Stimulated activated naive B cell treated with anti-CD40 and anti-IgM and Interleukin-4, amounts not matched to agents 10 μg/mL and 1 μg/mL and 100 μg/mL, for 72 hours (primary cell): ENCODE data around the gene KRT9.
"Not testable (repeated sequence)": the region's sequence is repeated elsewhere in the genome, so short reads cannot be mapped to it uniquely, and the experiment has no call there.

Experiments
- ATAC-seq, 2 donors: fragments of 150-1000 bp; cut with Tn5 transposase; replicated peaks; 2 replicates each; pipeline ENCODE4 v1.10.0; 2021; ENCODE audit warnings: moderate library complexity in 1 of 2
- DNase-seq: peaks from one replicate; pipeline ENCODE4 v3.0.0; 2021
- H3K27ac Mint-ChIP-seq: one replicate; pipeline ENCODE4 v1.8.0; 2022; ENCODE audit warnings: mild to moderate bottlenecking, mixed read lengths
- H3K27me3 Mint-ChIP-seq, 2 donors: one replicate each; pipeline ENCODE4 v1.8.0; 2022; ENCODE audit warnings: mixed read lengths in 2 of 2
- H3K36me3 Mint-ChIP-seq, 2 donors: one replicate each; pipeline ENCODE4 v1.8.0; 2022; ENCODE audit warnings: mixed read lengths in 2 of 2, mild to moderate bottlenecking in 1 of 2
- H3K4me1 Mint-ChIP-seq, 2 donors: one replicate each; pipeline ENCODE4 v1.8.0; 2022; ENCODE audit warnings: mixed read lengths in 2 of 2, mild to moderate bottlenecking in 1 of 2
- H3K4me3 Mint-ChIP-seq, 2 donors: one replicate each; pipeline ENCODE4 v1.8.0; 2022; ENCODE audit warnings: mild to moderate bottlenecking in 2 of 2, mixed read lengths in 2 of 2, moderate library complexity in 1 of 2
- H3K9me3 Mint-ChIP-seq, 2 donors: one replicate each; pipeline ENCODE4 v1.8.0; 2022; ENCODE audit warnings: mixed read lengths in 2 of 2, mild to moderate bottlenecking in 1 of 2

KRT9 gene

DNA sequence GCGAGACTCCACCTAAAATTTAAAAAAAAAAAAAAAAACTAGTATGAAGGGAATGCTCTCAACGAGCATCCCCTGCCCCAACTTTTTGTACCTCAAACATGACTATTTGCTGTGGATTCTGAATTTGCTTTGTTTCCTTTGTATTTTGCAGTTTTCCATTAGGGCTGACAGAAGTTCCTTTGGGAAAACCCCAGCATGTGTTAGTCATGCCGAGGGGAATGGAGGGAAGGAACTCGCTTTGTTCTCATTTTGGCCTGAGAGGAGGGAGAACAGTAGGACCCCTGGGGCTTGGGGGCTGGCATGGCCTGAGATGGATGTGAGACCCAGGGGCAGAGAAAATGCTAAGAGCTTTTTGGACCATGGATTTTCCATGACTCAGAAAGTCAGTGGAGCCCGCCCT is 20.5 kb downstream of the KRT9 start:
- peaks cover 62 to 64% of the 10 kb centered on the region in 2 donors for H3K27me3 Mint-ChIP-seq
- ATAC-seq: no peak
- no peak for DNase-seq
- H3K4me3 Mint-ChIP-seq: no peak overlapping the region
- peaks cover 6 to 9% of the 10 kb centered on the region in 2 donors for H3K36me3 Mint-ChIP-seq
- H3K4me1 Mint-ChIP-seq: peaks cover 20 to 24% of the 10 kb centered on the region in 2 donors
- H3K9me3 Mint-ChIP-seq: peaks cover 9 to 10% of the 10 kb centered on the region in 2 donors
- H3K27ac Mint-ChIP-seq: no peak overlapping the region

DNA sequence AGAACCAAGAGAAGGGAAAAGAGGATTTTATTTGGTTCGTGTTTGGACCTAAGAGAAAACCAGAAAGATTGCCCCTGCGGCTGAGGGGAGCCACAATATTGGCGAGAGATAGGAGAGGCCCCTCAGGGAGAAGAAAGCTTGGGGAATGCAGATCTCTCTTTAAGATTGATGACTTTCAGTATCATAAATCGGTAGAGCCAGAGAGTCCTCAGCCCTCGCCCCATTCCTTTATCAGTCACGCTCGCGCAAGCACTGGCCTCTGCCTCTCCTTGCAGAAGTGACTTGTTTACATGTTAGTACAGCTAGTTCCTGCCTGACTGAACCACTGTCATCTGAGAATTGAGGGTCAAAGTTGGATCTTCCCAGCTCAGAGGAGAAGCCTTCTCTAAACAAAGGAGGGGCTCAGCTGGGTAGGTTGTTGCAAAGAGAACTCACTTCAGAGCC is 22.2 kb downstream of the KRT9 start:
- H3K27me3 Mint-ChIP-seq: peaks cover 55 to 68% of the 10 kb centered on the region in 2 donors
- H3K4me3 Mint-ChIP-seq: no peak overlapping the region
- DNase-seq: no peak
- H3K27ac Mint-ChIP-seq: no peak overlapping the region
- H3K9me3 Mint-ChIP-seq: peaks cover 10 to 11% of the 10 kb centered on the region in 2 donors
- peaks cover 20 to 24% of the 10 kb centered on the region in 2 donors for H3K4me1 Mint-ChIP-seq
- H3K36me3 Mint-ChIP-seq: peaks cover 6 to 10% of the 10 kb centered on the region in 2 donors
- no peak for ATAC-seq

DNA sequence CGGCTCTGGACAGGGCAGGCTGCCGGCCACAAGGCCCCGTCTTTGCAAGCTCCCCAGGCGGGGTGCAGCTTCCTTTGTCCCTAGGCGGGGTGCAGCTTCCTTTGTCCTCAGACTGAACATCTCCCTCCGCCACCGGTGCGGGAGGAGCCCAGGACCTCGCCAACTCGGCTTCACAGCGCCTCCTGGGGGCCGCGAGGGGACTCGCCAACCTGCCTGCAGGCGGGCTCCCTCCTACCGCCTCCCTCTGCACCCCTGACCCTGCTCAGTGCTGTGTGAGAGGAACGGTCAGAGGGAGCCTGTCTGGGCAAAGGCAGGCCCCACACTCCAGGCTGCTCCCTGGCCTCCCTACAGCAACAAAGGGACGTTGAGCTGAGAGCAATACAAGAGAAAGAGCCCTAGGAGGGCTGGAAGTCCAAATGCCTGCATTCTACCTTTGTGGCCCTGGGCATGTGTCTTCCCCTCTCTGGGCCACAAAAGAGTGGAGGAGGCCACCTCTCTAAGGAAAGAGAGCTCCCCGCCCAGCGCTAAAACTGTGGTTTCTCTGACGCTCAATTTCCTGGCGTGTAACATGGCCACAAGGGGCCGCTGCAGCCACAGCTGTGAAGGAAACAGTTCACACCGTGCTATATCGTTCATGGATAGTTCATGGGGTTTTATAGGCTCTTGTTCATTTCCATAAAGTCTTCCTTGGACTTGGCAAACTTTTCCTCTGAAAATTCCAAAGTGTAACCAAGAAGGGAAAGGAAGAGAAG is 22.8 kb downstream of the KRT9 start:
- H3K27ac Mint-ChIP-seq: no peak overlapping the region
- H3K4me3 Mint-ChIP-seq: peak overlapping the region; percentile 68 to 73
- H3K36me3 Mint-ChIP-seq: peaks cover 6 to 10% of the 10 kb centered on the region in 2 donors
- peaks cover 10 to 11% of the 10 kb centered on the region in 2 donors for H3K9me3 Mint-ChIP-seq
- ATAC-seq (peak; percentile 89 to 91), DNase-seq (peak; percentile 72)
- peaks cover 49 to 62% of the 10 kb centered on the region in 2 donors for H3K27me3 Mint-ChIP-seq
- peaks cover 20 to 24% of the 10 kb centered on the region in 2 donors for H3K4me1 Mint-ChIP-seq

DNA sequence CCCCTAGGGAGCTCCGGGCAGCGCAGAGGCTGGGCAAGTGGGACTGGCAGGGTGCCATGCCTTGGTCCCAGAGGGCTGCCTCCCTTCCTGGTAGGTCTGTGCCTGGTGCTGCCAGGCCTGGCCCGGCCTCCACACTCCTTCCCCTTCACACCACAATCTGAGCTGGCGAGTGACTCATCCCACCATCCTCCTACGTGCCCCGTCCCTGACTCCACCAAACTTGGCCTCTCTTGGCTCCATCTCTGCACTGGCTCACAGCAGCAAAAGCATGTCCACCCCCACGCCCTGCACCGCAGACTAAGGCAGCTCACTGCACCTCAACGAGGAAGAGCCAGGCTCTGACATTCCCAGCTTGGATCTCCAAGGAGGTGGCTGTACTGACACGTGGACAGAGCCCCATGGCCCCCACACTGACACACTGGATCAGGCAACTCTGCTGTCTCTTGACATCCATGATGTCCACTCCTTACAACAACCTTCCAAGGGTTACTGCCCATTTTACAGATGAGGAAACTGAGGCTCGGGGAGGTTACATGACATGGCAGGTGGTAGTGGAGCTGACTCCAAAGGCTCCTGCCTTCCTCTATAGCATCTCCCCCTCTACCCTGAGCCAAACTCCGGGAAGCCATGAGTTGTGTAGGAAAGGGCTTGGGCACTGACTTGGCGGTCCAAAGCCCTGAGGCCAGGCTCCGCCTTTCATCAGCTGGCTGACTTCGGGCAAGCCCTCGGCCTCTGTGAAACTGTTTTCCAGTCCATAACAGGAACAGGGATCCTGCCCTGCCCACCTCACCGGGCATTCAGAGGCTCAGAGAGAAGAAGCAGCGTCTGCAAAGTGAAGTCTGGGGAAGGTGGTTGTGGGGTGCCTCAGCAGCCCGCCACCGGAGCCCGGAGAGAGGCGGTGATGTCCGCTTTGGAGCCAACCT is 23.7 kb downstream of the KRT9 start:
- peaks cover 41 to 54% of the 10 kb centered on the region in 2 donors for H3K27me3 Mint-ChIP-seq

DNA sequence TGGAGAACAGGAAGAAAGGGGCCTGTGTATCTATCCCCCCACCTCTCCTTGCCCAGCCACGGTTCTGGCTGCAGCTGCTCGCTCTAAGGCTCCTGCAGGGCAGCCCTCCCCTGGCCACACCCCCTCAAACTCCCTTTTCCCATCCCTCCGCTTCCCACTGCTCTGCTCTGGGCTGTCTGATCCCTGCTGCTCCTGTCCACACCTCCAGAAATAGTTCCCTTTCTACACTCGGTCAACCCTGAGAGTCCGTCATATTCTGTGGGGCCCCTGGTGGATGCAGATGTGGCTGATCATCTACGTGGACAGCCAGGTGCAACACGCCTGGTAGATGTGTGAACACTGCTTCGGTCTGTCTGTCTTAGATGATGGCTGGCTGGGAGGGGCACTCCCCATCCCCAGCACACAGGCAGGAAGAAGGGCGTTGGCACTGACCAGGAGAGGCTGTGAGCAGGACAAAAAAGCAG is 24.4 kb downstream of the KRT9 start:
- Mint-ChIP-seq H3K9me3 (peaks cover 10 to 11% of the 10 kb centered on the region in 2 donors), H3K36me3 (peaks cover 6 to 10% of the 10 kb centered on the region in 2 donors), H3K4me1 (peaks cover 20 to 24% of the 10 kb centered on the region in 2 donors), H3K27ac (no peak overlapping the region), H3K27me3 (peaks cover 33 to 46% of the 10 kb centered on the region in 2 donors), H3K4me3 (peak overlapping the region in 1 of 2 donors; percentile 6)
- ATAC-seq: peak in 1 of 2 donors; percentile 3
- DNase-seq: no peak

More for the DNA sequence above, 23.7 kb downstream of the KRT9 start:
- Mint-ChIP-seq H3K36me3 (peaks cover 6 to 10% of the 10 kb centered on the region in 2 donors), H3K4me1 (peaks cover 20 to 24% of the 10 kb centered on the region in 2 donors), H3K4me3 (peak overlapping the region; percentile 55 to 68), H3K9me3 (peaks cover 10 to 11% of the 10 kb centered on the region in 2 donors), H3K27ac (no peak overlapping the region)
- ATAC-seq: peak; percentile 70 to 80
- peak; percentile 53 for DNase-seq

DNA sequence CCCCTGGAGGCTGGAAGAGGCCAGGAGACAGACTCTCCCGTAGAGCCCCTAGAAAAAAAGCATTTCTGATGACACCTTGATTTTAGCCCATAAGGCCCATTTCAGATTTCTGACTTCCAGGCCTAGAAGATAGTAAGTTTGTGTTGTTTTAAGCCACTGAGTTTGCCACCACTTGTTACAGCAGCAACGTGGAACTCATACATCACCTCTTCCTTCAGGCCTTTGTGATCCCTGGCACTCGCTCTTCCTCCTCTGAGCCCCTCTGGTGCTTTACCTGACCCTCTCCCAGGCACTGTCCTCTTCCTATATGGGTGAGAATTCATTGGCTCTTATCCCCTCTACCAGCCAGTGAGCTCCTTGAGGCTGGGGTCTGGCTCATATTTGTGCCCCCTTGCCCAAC is 25.0 kb downstream of the KRT9 start:
- Mint-ChIP-seq H3K27ac (no peak overlapping the region), H3K4me3 (no peak overlapping the region), H3K27me3 (peaks cover 30 to 44% of the 10 kb centered on the region in 2 donors), H3K9me3 (peaks cover 10 to 11% of the 10 kb centered on the region in 2 donors), H3K4me1 (peaks cover 20 to 24% of the 10 kb centered on the region in 2 donors), H3K36me3 (peaks cover 6 to 10% of the 10 kb centered on the region in 2 donors)
- no peak for DNase-seq
- no peak for ATAC-seq

DNA sequence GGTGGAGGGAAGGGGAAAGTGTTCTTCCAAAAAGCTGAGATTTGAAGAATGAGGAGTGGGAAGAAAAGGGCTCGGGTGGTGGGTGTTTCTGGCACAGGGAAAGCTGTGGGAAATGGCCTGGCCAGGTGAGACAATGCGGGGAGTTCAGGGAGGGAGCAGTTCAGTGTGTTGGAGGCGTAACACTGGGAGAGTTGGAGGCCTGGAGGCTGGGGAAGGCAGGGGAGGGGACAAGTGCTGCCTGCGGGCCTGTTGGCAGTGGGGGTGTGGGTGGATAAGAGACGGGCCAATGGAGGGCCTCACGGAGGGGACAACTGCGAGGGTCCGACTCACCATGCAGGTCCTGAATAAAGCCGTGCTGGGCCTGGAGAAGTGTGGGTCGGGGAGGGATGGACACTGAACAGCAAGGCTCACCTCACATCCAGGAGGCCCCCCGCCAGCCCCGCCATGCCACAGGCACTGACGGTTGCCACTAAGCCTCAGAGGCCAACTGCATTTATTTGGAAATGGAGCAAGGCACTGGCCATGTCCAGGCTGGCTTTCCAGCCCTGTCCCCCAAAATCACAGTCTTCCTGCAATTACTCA is 25.9 kb downstream of the KRT9 start:
- H3K4me3 Mint-ChIP-seq: no peak overlapping the region
- peaks cover 20 to 24% of the 10 kb centered on the region in 2 donors for H3K4me1 Mint-ChIP-seq
- peaks cover 10 to 11% of the 10 kb centered on the region in 2 donors for H3K9me3 Mint-ChIP-seq
- peaks cover 6 to 10% of the 10 kb centered on the region in 2 donors for H3K36me3 Mint-ChIP-seq
- H3K27ac Mint-ChIP-seq: no peak overlapping the region
- DNase-seq (no peak), ATAC-seq (no peak)
- peaks cover 28 to 44% of the 10 kb centered on the region in 2 donors for H3K27me3 Mint-ChIP-seq

DNA sequence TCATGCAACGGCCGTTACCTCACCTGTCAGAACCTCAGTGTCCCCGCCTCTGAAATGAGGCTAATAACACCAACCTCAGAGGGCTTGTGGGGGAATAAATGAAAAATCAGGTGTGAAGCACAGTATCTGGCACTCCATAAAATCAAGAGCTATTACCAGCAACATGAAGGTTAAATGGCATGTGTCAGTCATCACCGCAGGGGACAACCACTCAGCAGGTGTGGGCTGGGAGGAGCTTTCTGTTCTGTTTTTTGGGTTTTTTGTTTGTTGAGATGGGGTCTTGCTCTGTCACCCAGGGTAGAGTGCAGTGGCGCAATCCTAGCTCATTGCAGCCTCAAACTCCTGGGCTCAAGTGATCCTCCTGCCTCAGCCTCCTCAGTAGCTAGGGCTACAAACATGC is 26.9 kb downstream of the KRT9 start:
- no peak for ATAC-seq
- DNase-seq: no peak
- peaks cover 28 to 44% of the 10 kb centered on the region in 2 donors for H3K27me3 Mint-ChIP-seq
- peaks cover 20 to 24% of the 10 kb centered on the region in 2 donors for H3K4me1 Mint-ChIP-seq
- no peak overlapping the region for H3K4me3 Mint-ChIP-seq
- peaks cover 10 to 11% of the 10 kb centered on the region in 2 donors for H3K9me3 Mint-ChIP-seq
- no peak overlapping the region for H3K27ac Mint-ChIP-seq
- peaks cover 6 to 10% of the 10 kb centered on the region in 2 donors for H3K36me3 Mint-ChIP-seq

DNA sequence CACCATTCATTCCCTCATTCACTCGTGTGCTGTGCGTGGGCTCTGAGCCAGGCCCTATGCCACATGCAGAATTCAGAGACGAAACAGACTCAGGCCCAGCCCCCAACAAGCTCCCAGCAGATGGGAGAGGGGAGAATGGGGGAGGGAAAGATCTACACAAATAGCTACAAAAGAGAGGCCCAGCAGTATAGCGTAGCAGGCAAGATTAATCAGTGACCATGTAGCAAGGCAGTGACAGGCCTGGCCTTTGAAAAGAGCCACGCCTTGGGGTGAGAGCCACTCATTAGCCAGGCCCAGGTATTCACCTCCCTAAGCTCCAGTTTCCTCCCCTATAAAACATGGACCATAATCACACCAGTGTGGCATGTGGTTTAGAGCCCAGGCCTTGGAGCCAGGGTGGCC is 27.4 kb downstream of the KRT9 start:
- peaks cover 19 to 23% of the 10 kb centered on the region in 2 donors for H3K4me1 Mint-ChIP-seq
- H3K9me3 Mint-ChIP-seq: peaks cover 10 to 11% of the 10 kb centered on the region in 2 donors
- peaks cover 6 to 10% of the 10 kb centered on the region in 2 donors for H3K36me3 Mint-ChIP-seq
- H3K27me3 Mint-ChIP-seq: peaks cover 28 to 42% of the 10 kb centered on the region in 2 donors
- ATAC-seq (no peak), DNase-seq (no peak)
- H3K27ac Mint-ChIP-seq: no peak overlapping the region
- no peak overlapping the region for H3K4me3 Mint-ChIP-seq

DNA sequence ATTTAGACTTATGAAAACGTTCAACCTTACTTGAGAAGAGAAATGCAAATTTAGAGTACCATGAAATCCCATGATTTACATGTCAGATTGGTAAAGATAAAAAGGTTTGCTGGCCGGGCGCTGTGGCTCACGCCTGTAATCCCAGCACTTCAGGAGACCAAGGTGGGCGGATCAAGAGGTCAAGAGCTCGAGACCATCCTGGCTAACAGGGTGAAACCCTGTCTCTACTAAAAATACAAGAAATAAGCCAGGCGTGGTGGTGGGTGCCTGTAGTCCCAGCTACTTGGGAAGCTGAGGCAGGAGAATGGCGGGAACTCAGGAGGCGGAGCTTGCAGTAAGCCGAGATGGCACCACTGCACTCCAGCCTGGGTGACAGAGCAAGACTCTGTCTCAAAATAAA is 29.1 kb downstream of the KRT9 start:
- Mint-ChIP-seq H3K9me3 (peaks cover 10 to 11% of the 10 kb centered on the region in 2 donors), H3K36me3 (peaks cover 6 to 10% of the 10 kb centered on the region in 2 donors), H3K27me3 (peaks cover 27 to 37% of the 10 kb centered on the region in 2 donors)
- DNase-seq, H3K4me1 Mint-ChIP-seq, H3K27ac Mint-ChIP-seq, ATAC-seq, H3K4me3 Mint-ChIP-seq: not testable (repeated sequence)

DNA sequence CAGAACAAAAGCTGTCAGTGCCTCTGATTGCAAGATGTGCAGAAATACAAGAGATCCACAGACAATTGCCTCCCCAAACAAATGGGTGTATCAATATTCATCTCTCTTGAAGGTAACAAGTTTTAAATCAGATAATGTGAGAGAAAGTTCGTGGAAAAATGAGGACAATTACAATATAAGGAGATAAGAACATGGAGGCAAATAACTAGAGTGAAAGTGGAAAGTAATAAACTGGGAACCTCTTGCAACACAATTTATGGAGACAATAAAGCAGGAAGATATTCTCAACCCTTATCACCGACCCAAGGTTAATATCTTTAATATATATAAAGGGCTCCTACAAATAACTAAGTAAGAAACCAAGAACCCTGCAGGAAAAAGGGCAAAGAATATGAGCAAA is 29.5 kb downstream of the KRT9 start:
- H3K9me3 Mint-ChIP-seq: peaks cover 8 to 9% of the 10 kb centered on the region in 2 donors

DNA sequence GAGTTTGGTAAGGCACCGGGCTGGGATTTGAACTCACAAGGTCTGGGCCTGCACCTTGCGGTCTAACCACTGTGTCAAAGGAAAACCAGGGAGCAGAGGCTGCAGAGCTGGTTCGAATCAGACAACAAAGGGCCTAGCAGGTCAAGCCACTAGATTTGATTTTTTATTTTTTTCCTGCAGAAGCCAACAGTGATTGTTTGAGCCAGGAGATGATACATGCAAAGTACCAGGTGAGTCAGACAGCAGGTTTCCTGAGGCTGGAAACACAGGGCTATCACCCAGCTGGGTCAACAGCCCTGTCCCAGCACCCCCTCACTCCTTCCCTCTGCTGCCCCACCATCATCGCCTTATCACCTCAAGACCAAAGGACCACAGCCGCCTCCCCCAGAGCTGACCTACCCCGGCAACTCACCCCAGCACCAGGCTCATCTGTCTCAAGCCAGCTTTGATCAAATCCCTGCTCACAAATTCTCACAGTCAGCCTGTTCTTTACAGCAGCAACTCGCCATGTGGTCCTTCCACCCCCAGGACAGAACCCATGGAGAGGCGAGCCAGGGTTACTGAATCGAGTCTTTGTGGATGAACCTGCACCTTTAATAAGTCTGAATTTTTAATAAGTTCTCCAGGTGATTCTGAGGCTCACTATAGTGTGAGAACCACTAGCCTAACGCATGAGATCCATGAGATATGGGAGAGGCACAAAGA is 30.8 kb downstream of the KRT9 start:
- no peaks in the 10 kb centered on the region for H3K9me3 Mint-ChIP-seq
- ATAC-seq (no peak), DNase-seq (no peak)
- no peaks in the 10 kb centered on the region for H3K36me3 Mint-ChIP-seq
- no peaks in the 10 kb centered on the region for H3K4me1 Mint-ChIP-seq
- H3K27ac Mint-ChIP-seq: no peak overlapping the region
- no peak overlapping the region for H3K4me3 Mint-ChIP-seq
- H3K27me3 Mint-ChIP-seq: peaks cover 27 to 35% of the 10 kb centered on the region in 2 donors

More for the DNA sequence above, 29.5 kb downstream of the KRT9 start:
- no peak overlapping the region for H3K27ac Mint-ChIP-seq
- H3K36me3 Mint-ChIP-seq: peaks cover 6 to 8% of the 10 kb centered on the region in 2 donors
- DNase-seq: no peak
- ATAC-seq: no peak
- peaks cover 27 to 37% of the 10 kb centered on the region in 2 donors for H3K27me3 Mint-ChIP-seq
- no peak overlapping the region for H3K4me3 Mint-ChIP-seq
- H3K4me1 Mint-ChIP-seq: peaks cover under 1 to 2% of the 10 kb centered on the region in 2 donors

DNA sequence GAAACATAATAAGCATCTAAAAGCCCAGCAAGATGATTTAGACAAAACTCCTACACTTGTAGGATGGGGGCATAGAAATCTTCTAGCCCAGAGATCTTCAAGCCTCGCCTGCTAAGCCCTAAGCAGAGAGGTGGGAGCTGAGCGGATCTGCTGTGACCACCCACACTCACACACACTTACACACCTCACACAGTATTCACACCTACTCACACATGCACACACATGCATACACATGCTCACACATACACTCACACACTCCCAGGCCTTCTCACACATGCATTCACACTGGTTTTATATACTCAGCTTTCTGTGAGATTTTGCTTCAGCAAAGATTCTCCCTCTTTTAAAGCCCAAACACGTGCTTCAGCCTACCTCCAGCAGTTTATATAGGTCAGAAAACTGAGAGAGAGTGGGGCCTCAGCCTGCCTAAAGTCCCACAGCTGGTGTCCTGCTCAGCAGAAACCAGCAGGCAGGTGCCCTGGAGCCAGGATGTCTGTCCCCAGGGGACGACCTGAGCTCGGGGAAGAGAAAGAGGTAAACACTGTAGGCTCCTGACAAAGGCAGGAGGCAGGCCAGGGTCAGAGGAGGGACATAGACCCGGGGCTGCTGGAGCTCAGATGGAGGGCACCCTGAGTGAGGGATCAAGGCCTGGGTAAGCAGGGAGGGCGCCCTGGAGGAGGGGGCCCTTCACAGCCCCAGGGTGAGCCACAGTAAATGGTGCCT is 31.7 kb downstream of the KRT9 start:
- no peak for ATAC-seq
- no peaks in the 10 kb centered on the region for H3K9me3 Mint-ChIP-seq
- no peak for DNase-seq
- H3K27me3 Mint-ChIP-seq: peaks cover 31 to 34% of the 10 kb centered on the region in 2 donors
- H3K36me3 Mint-ChIP-seq: no peaks in the 10 kb centered on the region
- H3K4me3 Mint-ChIP-seq: no peak overlapping the region
- H3K27ac Mint-ChIP-seq: no peak overlapping the region
- H3K4me1 Mint-ChIP-seq: no peaks in the 10 kb centered on the region
